ENCODE results near the gene AP3D1. TPM values are rescaled to one million over a fixed set of nuclear protein-coding genes. Genes with fewer than 3 reads are reported as not detected.

Gene AP3D1
- total RNA-seq, 2 donors from 2014 or later = 81.4 to 116 TPM

DNA sequence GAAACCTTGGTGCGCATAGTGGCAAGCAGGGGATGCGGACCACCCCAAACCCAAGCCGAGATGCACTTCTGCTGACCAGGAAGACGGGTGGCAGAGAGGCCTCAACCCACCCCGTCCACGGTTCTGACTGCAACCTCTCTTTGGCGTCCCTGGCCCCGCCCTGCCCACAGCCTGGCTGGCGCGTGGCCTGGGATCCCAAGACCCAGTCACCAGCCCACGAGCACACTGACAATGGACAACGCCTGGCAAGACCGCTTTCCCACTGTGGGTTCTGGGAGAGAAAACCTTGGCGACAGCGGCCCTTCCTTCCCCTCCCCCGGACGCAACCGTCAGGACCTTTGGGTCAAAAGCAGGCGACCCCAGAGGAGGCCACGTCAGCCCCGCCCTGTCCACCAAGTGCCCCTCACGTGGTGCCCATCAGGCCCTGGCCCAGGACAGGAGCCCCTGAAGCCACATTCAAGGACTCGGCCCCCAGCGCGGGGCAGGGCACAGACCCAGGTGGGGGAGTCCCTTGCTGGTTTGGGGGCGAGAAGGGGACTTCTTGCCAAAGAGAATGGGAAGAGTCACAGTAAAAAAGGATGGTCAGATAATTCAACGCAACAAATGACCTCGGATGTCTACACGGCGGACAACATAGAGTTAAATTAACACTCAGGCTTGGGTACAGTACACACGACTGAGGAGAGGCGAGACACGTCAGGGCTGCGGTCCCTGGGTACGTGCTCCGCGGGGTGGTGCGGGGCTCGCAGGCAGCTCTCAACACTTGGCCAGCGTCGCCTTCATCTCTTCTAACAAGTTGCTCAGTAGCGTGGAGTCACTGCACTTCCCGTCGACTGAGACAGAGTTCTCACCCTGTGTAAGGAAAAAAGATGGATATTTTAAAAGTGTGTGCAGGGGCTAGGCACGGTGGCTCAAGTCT is 49.7 kb downstream of the AP3D1 start:
- Histone ChIP-seq H3K4me3 (no peak overlapping the region), H3K27ac (no peak overlapping the region), H3K4me1 (ENCODE audit: control insufficient read depth in 1 of 2, low read depth in 2 of 2) (peaks cover 8 to 9% of the 10 kb centered on the region in 2 donors), H3K36me3 (peaks cover 42% of the 10 kb centered on the region), H3K9me3 (no peaks in the 10 kb centered on the region), H3K27me3 (replicated peaks; ENCODE audit: insufficient read depth) (no peaks in the 10 kb centered on the region)
- DNase-seq (ENCODE audit: low spot score) (no peak), ATAC-seq (ENCODE audit: insufficient number of reproducible peaks, low FRiP score, low read depth) (no peak)
- TF ChIP-seq, protein P1, sequence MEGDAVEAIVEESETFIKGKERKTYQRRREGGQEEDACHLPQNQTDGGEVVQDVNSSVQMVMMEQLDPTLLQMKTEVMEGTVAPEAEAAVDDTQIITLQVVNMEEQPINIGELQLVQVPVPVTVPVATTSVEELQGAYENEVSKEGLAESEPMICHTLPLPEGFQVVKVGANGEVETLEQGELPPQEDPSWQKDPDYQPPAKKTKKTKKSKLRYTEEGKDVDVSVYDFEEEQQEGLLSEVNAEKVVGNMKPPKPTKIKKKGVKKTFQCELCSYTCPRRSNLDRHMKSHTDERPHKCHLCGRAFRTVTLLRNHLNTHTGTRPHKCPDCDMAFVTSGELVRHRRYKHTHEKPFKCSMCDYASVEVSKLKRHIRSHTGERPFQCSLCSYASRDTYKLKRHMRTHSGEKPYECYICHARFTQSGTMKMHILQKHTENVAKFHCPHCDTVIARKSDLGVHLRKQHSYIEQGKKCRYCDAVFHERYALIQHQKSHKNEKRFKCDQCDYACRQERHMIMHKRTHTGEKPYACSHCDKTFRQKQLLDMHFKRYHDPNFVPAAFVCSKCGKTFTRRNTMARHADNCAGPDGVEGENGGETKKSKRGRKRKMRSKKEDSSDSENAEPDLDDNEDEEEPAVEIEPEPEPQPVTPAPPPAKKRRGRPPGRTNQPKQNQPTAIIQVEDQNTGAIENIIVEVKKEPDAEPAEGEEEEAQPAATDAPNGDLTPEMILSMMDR (IDR thresholded peaks at IDR 0.05) = no peak

DNA sequence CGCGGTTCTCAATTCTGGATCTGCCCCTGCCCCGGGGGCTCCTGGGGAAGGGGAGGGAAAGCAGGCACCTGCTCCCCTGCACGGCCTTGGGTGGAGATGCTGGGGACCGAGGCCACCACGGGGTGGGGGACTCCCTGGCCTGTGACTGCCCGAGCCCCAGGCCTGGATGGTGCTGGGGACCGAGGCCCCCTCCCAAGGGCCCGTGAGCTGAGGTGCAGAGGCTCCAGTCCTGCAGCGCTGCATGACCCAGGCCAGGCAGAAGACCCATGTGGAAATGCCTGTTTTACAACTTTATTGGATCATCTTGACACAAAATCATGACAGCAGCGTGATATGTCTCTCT is 50.7 kb downstream of the AP3D1 start:
- Histone ChIP-seq H3K4me1 (ENCODE audit: control insufficient read depth in 1 of 2, low read depth in 2 of 2) (peaks cover 8 to 9% of the 10 kb centered on the region in 2 donors), H3K36me3 (peaks cover 34% of the 10 kb centered on the region), H3K27me3 (replicated peaks; ENCODE audit: insufficient read depth) (no peaks in the 10 kb centered on the region), H3K4me3 (no peak overlapping the region), H3K9me3 (no peaks in the 10 kb centered on the region), H3K27ac (no peak overlapping the region)
- DNase-seq (ENCODE audit: low spot score) (no peak), ATAC-seq (ENCODE audit: insufficient number of reproducible peaks, low FRiP score, low read depth) (no peak)
- TF ChIP-seq, protein P1 (IDR thresholded peaks at IDR 0.05) = no peak

- Histone ChIP-seq H3K4me3 (no peak overlapping the region), H3K36me3 (peaks cover 29% of the 10 kb centered on the region), H3K4me1 (ENCODE audit: control insufficient read depth in 1 of 2, low read depth in 2 of 2) (peaks cover 12 to 14% of the 10 kb centered on the region in 2 donors), H3K27me3 (replicated peaks; ENCODE audit: insufficient read depth) (no peaks in the 10 kb centered on the region), H3K9me3 (no peaks in the 10 kb centered on the region), H3K27ac (no peak overlapping the region)
- ATAC-seq (ENCODE audit: insufficient number of reproducible peaks, low FRiP score, low read depth) (no peak), DNase-seq (ENCODE audit: low spot score) (no peak)
- TF ChIP-seq, protein P1 (IDR thresholded peaks at IDR 0.05) = no peak
These were observed 51.2 kb downstream of the AP3D1 start for GRCh38 chr19:2099937-2100718.

DNA sequence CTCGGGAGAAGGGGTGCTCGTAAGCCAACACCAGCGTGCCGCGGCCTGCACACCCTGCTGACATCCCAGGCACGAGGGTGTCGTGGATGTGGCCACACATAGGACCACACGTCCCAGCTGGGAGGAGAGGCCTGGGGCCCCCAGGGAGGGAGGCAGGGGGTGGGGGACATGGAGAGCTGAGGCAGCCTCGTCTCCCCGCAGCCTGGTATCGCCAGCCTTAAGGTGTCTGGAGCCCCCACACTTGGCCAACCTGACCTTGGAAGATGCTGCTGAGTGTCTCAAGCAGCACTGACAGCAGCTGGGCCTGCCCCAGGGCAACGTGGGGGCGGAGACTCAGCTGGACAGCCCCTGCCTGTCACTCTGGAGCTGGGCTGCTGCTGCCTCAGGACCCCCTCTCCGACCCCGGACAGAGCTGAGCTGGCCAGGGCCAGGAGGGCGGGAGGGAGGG is 52.3 kb downstream of the AP3D1 start:
- H3K4me1 ChIP-seq (ENCODE audit: control insufficient read depth in 1 of 2, low read depth in 2 of 2) = peaks cover 22 to 25% of the 10 kb centered on the region in 2 donors
- H3K27ac ChIP-seq = no peak overlapping the region
- H3K27me3 ChIP-seq (replicated peaks; ENCODE audit: insufficient read depth) = no peaks in the 10 kb centered on the region
- ATAC-seq (ENCODE audit: insufficient number of reproducible peaks, low FRiP score, low read depth) (no peak), DNase-seq (ENCODE audit: low spot score) (no peak)
- TF ChIP-seq, protein P1 (IDR thresholded peaks at IDR 0.05) = no peak
- H3K9me3 ChIP-seq = no peaks in the 10 kb centered on the region
- H3K36me3 ChIP-seq = peaks cover 29% of the 10 kb centered on the region
- no peak overlapping the region for H3K4me3 ChIP-seq

GRCh38 chr19:2097886-2098327 is 53.5 kb downstream of the AP3D1 start:
- no peaks in the 10 kb centered on the region for H3K9me3 ChIP-seq
- no peak for ATAC-seq (ENCODE audit: insufficient number of reproducible peaks, low FRiP score, low read depth)
- no peak overlapping the region for H3K4me3 ChIP-seq
- H3K27ac ChIP-seq = no peak overlapping the region
- H3K4me1 ChIP-seq (ENCODE audit: control insufficient read depth in 1 of 2, low read depth in 2 of 2) = peaks cover 30 to 37% of the 10 kb centered on the region in 2 donors
- no peaks in the 10 kb centered on the region for H3K27me3 ChIP-seq (replicated peaks; ENCODE audit: insufficient read depth)
- TF ChIP-seq, protein P1 (IDR thresholded peaks at IDR 0.05) = no peak
- peaks cover 29% of the 10 kb centered on the region for H3K36me3 ChIP-seq
- DNase-seq (ENCODE audit: low spot score) = no peak
